HPDE6-E6E7 (cell line): ENCODE data around the gene RAPGEF3.

ENCODE experiments used
- DNase-seq: peaks from one replicate; pipeline ENCODE4 v3.0.0; 2011; ENCODE audit warnings: missing footprints; ENCODE audit errors: extremely low spot score

Gene RAPGEF3

DNA sequence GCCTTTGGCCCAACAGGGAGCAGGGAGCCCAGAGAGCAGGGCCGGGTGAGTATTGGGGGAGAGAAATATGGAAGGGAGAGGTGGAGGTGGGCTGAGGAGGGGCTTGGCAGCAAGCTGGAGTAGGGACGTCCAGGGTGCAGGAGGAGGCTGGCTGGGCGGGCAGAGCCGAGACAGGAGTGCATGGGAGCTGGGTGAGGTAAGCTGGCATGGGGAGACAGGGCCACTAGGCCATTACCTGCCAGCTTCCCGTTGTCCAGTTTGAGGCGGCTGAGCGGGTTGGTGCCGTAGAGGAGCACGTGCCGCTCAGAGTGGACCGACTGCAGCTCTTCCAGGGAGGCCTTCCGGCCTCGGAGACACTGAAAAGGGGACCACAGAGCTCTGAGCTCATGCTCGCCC is 32.7 kb upstream of the RAPGEF3 start:
- DNase-seq: no peak

- no peak for DNase-seq
Observed at GRCh38 chr12:47790676-47791350, 32.1 kb upstream of the RAPGEF3 start.

DNA sequence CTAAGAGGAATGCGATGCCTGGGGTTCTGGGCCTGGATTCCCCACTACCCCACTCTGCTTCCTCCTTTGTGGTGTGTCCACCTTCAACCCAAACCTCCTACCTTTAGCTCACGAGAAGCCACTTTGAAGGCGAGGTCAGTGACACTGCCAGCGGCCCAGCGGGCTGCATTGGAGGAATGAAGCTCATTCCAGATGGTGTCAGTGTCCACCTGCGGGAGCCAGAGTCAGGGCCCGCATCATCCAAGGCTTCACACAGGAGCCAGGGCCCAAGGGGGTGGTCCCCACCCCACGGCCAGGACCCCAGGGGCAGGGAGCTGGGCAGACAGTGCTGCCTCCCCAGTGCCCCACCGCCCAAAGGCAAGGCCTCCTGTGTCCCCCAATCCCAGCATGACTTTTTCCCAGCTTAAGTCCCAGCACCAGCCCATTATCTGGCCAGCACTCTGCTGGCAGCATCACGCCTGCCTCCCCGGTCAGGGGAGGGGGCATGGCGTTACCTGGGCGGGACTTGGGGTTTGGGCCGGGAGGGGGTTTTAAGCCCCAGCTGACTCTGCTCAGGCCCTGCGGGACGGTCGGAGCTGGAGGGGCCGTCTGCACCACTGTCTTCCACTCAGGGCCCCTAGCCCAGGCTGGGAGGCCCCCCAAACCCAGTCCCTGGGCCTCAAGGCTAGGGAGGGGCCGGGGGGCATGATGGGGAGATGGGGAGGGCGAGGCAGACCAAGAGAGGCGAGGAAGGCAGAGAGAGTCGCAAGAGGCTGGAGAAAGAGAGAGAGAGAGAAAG is 31.2 kb upstream of the RAPGEF3 start:
- DNase-seq: no peak

- DNase-seq: no peak
Observed at GRCh38 chr12:47789141-47789540, 30.5 kb upstream of the RAPGEF3 start.

GRCh38 chr12:47787596-47788319 is 29.1 kb upstream of the RAPGEF3 start:
- DNase-seq: no peak

DNA sequence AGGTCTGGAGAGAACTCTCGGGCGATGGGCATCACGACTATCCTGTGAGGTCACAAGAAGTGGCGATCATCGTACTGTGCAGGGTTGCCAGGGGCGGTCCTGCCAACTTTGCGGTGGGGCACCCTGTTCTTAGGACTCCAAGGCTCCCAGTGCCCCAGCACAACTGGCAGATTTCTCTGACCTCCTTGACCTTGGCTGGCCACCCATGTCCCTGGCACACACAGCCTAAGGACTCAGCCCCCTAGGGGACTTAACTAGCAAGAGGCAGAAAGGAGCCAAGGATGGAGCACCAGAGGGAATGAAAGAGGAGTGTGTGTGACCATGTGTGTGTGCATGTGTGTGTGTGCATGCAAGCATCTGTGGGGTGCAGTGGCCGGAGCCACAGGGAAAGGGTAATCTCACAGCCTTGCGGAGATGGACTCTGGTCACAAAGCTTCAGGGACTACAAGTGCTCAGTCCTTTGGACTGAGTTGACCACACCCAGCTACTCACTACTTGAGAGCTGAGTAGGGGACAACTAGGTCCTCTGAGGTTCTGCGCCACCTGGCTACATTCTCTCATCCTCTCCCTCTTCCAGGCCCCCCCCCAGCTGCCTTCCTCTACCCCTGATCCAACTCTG is 28.1 kb upstream of the RAPGEF3 start:
- DNase-seq: no peak

- DNase-seq: no peak
Observed at GRCh38 chr12:47785887-47786661, 27.4 kb upstream of the RAPGEF3 start.

DNA sequence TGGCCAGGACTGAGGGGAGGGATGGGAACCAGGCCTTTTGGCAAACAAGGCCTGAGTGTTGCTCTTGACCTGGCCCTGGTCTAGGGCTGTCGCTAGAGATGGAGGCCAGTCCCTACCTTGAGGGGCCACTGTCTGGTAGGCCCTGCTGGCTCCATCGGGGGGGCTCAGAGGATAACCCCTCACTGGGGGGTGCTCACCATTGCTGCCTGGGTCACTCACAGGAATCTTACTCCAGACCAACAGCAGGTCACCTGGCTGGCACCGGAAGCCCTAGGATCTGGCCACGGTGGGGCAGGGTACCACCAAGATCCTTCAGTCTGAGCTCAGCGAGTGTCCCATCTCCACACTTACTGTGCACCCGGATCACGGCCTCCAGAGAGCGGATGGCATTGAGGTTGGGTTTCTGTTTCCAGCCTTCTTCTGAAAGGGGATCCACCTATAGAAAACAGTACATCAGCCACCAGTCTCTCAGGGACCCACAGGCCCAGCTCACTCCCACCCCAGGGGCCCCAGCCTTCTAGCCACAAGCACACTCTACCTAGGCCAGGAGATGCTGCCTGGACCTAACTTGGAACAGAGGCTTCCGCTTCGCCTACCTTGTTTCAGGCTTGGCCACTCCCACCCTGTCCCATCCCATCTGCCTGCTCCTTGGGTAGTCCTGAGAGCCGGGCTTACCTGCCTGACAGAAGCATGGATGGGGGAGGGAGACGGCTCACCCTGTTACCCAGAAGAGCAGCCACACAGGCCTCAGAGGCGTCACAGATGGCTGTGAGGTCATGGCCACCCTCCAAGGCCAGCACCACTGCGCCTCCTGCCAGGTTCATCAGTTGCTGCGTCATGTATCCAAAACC is 26.6 kb upstream of the RAPGEF3 start:
- no peak for DNase-seq

DNA sequence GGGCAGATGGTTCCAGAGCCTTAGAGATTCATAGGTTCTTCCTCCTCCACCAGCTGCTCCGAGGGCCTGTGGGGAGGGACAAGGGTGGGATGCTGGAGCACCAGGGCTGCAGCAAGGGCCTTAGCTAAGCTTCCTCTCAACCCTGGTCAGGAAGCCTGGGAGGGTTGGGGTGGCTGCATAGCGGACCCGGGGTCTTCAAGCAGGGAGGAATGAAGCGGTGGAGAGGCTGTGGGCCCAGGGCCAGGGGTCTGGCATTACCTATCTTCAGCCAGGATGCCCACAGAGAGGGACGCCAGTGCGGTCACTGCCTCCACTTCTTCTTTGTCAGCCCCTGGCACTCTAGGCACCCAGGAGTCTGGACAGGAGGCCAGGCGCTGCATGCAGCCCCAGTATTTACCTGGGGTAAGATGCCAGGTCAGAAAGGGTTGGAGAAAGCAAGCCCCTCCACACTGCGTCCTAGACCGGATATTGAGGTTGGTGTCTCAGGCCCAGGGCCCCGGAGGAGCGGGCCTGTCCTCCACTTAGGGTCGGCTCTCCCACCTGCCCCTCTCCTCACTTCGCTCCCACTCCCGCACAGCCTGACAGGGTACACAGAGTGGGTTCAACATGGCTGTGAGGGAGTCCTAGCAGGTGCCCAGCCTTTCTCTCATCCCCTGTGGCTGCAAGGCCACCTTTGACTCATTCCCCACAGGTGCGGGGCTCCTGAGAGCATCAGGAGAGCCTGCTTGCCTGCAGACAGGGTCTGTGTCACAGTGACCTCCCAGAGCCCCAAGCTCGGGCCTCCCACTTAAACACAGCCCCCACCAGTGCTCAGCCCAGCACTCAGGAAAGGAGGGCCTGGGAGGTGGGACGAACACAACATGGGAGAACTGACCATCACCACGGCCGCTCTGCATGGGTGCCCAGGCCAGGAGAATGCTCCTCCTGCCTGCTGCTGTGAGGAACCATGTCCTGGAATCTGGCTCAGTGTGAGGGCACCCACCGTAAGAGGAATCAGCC is 25.4 kb upstream of the RAPGEF3 start:
- DNase-seq: no peak

- no peak for DNase-seq
Observed at GRCh38 chr12:47783024-47783755, 24.5 kb upstream of the RAPGEF3 start.

- DNase-seq: no peak
Observed at GRCh38 chr12:47782372-47782770, 23.7 kb upstream of the RAPGEF3 start.

GRCh38 chr12:47781479-47782371 is 23.0 kb upstream of the RAPGEF3 start:
- peak; percentile 85 for DNase-seq

DNA sequence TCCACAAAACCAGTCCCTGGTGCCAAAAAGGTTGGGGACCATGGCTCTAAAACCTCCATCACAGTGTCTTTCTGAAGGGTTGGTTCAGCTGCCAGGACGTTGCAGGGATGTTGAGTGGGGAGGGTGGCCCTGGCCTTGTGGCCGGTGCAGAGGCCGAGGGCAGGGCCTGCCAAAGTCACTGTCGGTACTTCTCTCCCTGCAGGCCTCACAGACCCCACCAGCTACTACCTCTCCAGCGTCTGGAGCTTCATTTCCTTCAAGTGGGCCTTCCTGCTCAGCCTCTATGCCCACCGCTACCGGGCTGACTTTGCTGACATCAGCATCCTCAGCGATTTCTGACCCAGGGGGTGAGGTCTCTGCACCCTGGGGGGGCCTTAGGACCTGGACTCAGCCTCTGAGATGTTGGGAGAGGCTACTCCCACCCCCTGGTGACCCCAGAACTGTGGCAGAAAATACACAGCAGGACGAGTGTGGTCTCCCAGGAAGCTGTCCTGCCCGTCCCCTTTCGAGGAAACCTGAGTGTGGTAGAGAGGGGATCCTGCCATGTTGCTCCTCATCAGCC is 21.3 kb upstream of the RAPGEF3 start:
- no peak for DNase-seq

DNA sequence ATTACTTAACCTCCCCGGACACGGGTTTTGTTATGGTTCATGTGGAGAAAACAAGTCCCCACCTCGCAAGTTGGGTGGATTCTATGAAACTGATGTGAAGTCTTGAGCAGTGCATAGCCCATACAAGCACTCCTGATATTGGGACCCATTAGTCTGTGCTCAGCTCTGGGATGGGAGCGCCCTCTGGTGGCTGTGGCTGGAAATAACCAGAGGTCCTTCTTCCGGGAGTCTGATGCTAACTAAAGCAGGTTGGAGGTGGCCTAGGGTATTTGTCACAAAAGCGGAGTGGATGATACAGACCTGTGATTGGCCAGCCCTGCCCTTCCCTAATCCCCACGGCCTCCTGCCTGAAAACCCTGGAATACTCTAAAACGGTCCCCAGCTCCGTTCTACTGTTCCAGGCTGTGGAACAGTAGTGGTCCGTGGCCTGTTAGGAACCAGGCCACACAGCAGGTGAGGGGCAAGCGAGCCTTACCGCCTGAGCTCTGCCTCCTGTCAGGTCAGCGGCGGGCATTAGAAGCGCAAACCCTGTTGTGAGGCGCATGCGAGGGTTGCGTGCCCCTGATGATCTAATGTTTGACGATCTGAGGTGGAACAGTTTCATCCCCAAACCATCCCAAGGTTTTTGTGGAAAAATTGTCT is 20.7 kb upstream of the RAPGEF3 start:
- peak; percentile 78 for DNase-seq

DNA sequence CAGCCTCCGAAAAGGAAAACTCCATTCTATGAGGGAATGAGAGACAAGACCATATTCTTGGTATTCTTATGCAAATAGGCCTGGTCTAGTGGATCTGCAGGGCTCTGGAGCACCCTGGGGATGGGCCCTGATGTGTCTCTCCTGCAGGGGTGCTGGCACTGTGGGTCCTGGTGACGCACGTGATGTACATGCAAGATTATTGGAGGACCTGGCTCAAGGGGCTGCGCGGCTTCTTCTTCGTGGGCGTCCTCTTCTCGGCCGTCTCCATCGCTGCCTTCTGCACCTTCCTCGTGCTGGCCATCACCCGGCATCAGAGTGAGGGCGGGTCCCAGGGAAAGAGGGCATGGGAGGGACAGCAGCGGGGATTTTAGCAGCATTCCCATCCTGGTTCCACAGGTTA is 20.2 kb upstream of the RAPGEF3 start:
- DNase-seq: no peak

DNA sequence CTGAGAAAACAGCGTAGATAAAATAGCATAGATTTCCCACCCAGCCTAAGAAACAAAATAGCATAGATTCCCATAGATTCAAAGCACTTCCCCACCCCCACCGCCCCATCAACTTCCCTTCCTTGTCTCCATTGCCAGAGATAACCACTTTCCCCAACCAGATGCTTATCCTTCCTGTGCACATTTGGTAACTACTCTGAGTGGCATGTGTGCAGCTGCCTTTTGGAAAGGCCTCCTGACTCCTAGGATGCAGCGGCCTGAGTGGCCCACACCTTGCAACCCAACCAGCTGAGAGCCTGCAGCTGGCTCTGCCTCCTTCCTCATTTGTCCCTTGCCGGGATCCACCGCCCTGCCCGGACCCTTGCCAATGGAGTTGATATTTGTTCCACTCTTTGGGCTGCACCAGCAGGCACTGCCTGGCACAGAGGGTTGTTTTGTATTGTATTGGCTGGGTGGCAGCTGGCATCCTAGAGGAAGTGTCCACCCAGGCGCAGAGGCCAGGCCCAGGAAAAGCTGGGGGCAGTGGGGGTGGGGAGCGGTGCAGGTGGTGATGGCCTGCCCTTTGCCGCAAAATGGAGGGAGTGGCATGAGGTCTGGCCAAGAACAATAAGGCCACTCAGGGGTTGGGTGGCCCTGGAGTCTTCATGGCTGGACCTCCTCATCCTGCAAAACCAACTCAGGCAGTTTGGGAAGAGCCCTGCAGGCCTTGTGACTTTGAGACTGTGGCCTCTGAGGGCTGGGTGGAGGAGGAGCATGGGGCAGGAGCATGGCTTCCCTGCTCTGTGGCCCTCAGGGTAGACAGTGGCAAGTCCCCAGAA is 19.3 kb upstream of the RAPGEF3 start:
- DNase-seq: no peak
